ENCODE measurements around the gene CERCAM. TPM values are rescaled to one million over a fixed set of nuclear protein-coding genes. Genes with fewer than 3 reads are reported as not detected.

Gene CERCAM
- total and polyA plus RNA-seq, 7 donors: 4.2 to 28.5 (median 18.2) TPM

DNA sequence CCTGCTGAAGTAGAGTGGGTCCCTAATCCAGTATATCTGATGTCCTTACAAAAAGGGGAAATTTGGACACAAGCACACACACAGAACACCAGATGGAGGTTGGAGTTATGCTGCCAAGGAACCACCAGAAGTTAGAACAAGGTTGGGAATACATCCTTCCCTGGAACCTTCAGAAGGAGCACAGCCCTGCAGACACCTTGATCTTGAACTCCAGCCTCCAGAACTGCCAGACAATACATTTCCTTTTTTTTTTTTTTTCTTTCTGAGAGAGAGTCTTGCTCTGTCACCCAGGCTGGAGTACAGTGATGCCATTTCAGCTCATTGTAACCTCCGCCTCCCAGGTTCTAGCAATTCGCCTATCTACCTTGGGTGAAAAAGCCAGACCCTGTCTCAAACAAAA lies 28.1 kb downstream of the CERCAM start:
- Histone ChIP-seq H3K27ac (no peak overlapping the region), H3K4me3 (no peak overlapping the region), H3K27me3 (no peaks in the 10 kb centered on the region), H3K4me1 (no peaks in the 10 kb centered on the region), H3K36me3 (no peaks in the 10 kb centered on the region), H3K9me3 (no peaks in the 10 kb centered on the region)
- 96 to 98% methylated on average over 2 of the region's 2 CpGs for WGBS, 2 donors
- DNase-seq: no peak
- TF ChIP-seq, protein P1, sequence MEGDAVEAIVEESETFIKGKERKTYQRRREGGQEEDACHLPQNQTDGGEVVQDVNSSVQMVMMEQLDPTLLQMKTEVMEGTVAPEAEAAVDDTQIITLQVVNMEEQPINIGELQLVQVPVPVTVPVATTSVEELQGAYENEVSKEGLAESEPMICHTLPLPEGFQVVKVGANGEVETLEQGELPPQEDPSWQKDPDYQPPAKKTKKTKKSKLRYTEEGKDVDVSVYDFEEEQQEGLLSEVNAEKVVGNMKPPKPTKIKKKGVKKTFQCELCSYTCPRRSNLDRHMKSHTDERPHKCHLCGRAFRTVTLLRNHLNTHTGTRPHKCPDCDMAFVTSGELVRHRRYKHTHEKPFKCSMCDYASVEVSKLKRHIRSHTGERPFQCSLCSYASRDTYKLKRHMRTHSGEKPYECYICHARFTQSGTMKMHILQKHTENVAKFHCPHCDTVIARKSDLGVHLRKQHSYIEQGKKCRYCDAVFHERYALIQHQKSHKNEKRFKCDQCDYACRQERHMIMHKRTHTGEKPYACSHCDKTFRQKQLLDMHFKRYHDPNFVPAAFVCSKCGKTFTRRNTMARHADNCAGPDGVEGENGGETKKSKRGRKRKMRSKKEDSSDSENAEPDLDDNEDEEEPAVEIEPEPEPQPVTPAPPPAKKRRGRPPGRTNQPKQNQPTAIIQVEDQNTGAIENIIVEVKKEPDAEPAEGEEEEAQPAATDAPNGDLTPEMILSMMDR (IDR thresholded peaks at IDR 0.05): no peak
- TF ChIP-seq EP300 (IDR thresholded peaks at IDR 0.05) (no peak), POLR2AphosphoS5 (IDR thresholded peaks at IDR 0.05) (no peak), POLR2A (IDR thresholded peaks at IDR 0.05) (no peak)
- intact Hi-C loops (cut with DNase I): no loop called here

DNA sequence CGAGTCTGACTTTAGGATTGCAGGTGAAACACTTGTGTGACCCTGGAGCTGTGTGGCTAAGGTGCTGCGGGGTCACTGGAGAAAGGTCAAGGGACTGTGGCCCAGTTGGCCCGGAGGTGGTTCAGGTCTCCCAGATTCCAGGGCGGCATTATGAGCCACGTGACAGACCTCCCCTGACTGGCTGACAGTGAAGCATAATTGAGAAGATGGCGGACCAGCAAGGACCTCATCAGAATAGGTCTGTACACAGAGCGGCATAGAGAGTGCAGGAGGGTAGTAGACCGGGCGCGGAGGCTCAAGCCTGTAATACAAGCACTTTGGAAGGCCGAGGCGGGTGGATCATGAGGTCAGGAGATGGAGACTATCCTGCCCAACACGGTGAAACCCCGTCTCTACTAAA lies 34.3 kb downstream of the CERCAM start:
- H3K4me1 ChIP-seq: peaks cover 0 to 14% (median 9%) of the 10 kb centered on the region in 4 donors
- H3K36me3 ChIP-seq: peaks cover 0 to 8% (median 2%) of the 10 kb centered on the region in 4 donors
- peak overlapping the region in 1 of 4 donors; percentile 88 for H3K4me3 ChIP-seq
- intact Hi-C loops (cut with DNase I): loop anchor here (5.0 kb wide), 1 partner anchor 47 kb away; the partner anchor contains the start of gene GLE1
- 70 to 84% methylated on average over 14 of the region's 14 CpGs for whole genome bisulfite sequencing, 2 donors
- H3K27ac ChIP-seq: peak overlapping the region in 1 of 4 donors; percentile 94
- H3K9me3 ChIP-seq: no peaks in the 10 kb centered on the region
- no peak for TF ChIP-seq EP300 (IDR thresholded peaks at IDR 0.05)
- TF ChIP-seq, protein P1 (IDR thresholded peaks at IDR 0.05): no peak
- TF ChIP-seq POLR2AphosphoS5 (IDR thresholded peaks at IDR 0.05): no peak
- no peak for TF ChIP-seq POLR2A (IDR thresholded peaks at IDR 0.05)
- no peaks in the 10 kb centered on the region for H3K27me3 ChIP-seq
- no peak for DNase-seq

DNA sequence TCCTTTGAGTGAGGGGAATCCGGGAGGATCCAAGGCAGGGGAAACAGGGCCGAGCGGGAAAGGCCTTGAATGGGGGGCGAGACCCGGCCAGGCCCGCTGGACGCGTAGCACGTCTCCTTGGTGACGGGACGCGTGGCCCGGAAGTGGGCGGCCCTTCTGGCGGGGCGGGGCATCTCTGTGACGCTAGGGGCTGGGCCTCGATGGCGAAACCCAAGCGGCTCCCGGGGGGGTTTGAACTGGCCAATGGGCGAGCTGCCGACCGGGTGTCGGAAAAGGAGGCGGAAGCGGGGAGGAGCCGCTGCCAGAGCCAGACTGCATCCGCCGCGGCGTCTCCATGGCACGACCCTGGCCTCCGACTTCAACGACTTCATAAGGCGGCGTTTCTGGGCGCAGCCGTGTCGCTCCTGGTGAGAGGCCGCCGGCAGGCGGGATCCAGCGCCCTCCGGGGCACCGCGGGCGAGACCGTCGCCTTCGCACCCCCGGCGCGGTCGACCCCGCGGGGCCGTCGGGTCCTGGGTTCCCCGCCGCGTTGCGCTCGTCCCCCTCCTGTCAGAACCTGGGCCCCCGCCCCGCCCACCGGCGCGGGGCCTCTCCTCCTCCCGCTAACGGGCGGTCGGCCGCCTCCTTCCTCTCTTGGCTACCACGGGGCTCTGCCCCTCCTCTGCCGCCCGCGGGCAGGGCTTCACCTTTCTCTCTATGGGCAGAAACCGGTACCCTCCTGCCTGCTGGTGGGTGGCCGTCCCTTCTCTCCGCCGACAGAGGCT lies 35.4 kb downstream of the CERCAM start, which contains the start of gene ODF2:
Gene ODF2, plus strand, starts transcription at position 158 of the 764 bp plus-strand sequence. Its CDS starts 86 bp downstream, at position 244.
- Histone ChIP-seq H3K36me3 (peaks cover 6 to 19% (median 12%) of the 10 kb centered on the region in 4 donors), H3K4me3 (peak within 1 kb of the TSS; percentile 68 to 95 (median 84)), H3K9me3 (no peaks in the 10 kb centered on the region), H3K4me1 (peaks cover 0 to 14% (median 9%) of the 10 kb centered on the region in 4 donors), H3K27ac (peak within 1 kb of the TSS; percentile 88 to 96 (median 91)), H3K27me3 (no peaks in the 10 kb centered on the region)
- TF ChIP-seq POLR2A (IDR thresholded peaks at IDR 0.05) (peak; percentile 16 to 41), EP300 (IDR thresholded peaks at IDR 0.05) (no peak), POLR2AphosphoS5 (IDR thresholded peaks at IDR 0.05) (peak; percentile 56 to 85 (median 76))
- TF ChIP-seq, protein P1 (IDR thresholded peaks at IDR 0.05): no peak
- 0% methylated on average over 82 of the region's 82 CpGs for WGBS, 2 donors
- DNase-seq: peak; percentile 99
- intact Hi-C loops (cut with DNase I): loop anchor here (2.0 to 5.0 kb wide), 2 partner anchors 17 to 46 kb away; partner anchors contain the start of gene GLE1

DNA sequence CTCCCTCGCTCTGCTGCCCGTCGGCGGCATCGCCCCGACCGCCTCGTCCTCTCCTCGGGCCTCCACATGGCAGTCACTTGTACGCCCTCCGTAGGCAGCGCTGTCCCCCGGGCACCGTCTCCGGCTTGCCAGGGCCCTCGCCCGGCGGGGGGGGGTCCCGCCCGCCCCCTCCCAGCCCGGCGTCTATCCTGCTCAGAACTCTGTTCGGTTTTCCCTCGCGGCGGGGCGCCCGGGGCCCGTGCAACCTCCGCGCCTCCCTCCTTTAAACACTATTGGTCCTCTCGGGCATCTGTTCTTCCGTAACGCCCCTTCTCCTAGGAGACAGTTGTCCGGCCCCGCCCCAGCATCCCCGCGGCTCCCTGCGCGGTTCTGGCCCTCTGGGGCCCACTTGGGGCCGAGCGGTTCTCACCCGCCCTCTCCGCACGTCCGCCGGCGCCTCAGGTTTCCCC lies 36.0 kb downstream of the CERCAM start:
- Histone ChIP-seq H3K27ac (peak overlapping the region; percentile 88 to 96 (median 91)), H3K9me3 (no peaks in the 10 kb centered on the region), H3K4me3 (peak overlapping the region; percentile 68 to 95 (median 84)), H3K4me1 (peaks cover 0 to 14% (median 9%) of the 10 kb centered on the region in 4 donors), H3K36me3 (peaks cover 8 to 25% (median 14%) of the 10 kb centered on the region in 4 donors), H3K27me3 (no peaks in the 10 kb centered on the region)
- peak; percentile 86 for DNase-seq
- intact Hi-C loops (cut with DNase I): loop anchor here (2.0 to 5.0 kb wide), 2 partner anchors 18 to 46 kb away; partner anchors contain the start of gene GLE1
- TF ChIP-seq POLR2A (IDR thresholded peaks at IDR 0.05): no peak
- no peak for TF ChIP-seq EP300 (IDR thresholded peaks at IDR 0.05)
- no peak for TF ChIP-seq POLR2AphosphoS5 (IDR thresholded peaks at IDR 0.05)
- TF ChIP-seq, protein P1 (IDR thresholded peaks at IDR 0.05): no peak
- 1% methylated on average over 48 of the region's 48 CpGs for WGBS, 2 donors

Data from sigmoid colon (tissue), 7 donors.